HG02938 (cell line): ENCODE measurements around the gene FLCN.

Experiments used
- ATAC-seq: cut with Tn5 transposase; IDR thresholded peaks from one replicate; pipeline ENCODE4 v1.9.1; 2021; ENCODE audit warnings: mild to moderate bottlenecking, moderate library complexity; ENCODE audit not compliant: unreplicated experiment

The FLCN gene

DNA sequence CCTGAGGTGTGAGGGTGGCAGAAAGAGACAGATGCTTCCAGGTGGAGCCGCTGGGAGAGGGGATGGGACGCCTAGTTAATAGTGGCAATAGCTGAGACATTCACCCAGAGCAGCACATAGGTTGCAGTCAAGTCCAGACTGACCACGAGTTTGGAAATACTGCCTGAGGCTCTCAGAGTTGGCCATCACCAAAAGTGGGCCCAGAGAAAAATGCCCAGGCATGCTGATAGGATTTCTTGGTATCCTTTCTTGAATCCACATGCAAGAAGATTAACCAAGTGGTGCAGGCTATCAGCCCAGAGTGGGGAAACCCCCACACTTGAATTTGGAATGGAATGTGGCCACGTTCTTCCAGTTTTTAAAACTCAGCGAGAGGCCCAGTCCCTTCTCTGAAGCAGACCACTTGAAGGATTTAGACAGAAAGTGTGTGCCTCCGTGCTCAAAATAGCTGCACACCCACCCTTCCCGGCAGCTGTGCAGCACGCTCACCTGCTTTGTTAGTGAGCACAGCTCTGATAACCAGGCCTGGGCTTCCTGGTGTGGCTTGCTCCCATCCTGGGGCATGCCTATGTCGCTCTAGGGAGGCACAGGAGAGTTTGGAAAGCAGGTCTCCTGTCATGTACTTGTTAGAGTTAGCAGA, 66.5 kb downstream of the FLCN start:
- no peak for ATAC-seq

- no peak for ATAC-seq
These were observed 67.6 kb downstream of the FLCN start for GRCh38 chr17:17169396-17169795.

- no peak for ATAC-seq
These were observed 68.6 kb downstream of the FLCN start for GRCh38 chr17:17168401-17168800.

GRCh38 chr17:17167986-17168385, 69.0 kb downstream of the FLCN start:
- ATAC-seq = no peak

DNA sequence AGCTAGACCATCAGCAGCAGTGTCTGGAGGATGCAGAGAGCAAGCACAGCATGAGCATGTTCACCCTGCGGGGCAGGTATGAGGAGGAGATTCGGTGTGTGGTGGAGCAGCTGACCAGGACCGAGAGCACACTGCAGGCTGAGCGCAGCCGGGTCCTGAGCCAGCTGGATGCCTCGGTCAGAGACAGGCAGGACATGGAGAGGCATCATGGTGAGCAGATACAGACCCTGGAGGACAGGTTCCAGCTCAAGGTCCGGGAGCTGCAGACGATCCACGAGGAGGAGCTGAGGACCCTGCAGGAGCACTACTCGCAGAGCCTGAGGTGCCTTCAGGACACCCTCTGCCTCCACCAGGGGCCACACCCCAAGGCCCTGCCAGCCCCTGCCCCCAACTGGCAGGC, 69.6 kb downstream of the FLCN start:
- no peak for ATAC-seq

DNA sequence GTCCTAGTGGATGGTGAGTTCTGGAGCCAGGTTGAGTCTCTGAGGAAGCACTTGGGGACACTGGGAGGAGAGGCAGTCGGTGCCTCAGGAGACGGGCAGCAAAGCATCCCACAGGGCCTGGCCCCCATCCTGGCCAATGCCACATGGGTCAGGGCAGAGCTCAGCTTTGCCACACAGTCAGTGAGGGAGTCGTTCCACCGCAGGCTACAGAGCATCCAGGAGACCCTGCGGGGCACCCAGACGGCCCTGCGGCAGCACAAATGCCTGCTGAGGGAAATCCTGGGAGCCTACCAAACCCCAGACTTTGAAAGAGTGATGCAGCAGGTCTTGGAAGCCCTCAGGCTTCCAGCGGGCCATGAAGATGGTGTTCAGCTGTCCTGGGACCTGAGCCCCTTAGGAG, 70.5 kb downstream of the FLCN start:
- no peak for ATAC-seq

DNA sequence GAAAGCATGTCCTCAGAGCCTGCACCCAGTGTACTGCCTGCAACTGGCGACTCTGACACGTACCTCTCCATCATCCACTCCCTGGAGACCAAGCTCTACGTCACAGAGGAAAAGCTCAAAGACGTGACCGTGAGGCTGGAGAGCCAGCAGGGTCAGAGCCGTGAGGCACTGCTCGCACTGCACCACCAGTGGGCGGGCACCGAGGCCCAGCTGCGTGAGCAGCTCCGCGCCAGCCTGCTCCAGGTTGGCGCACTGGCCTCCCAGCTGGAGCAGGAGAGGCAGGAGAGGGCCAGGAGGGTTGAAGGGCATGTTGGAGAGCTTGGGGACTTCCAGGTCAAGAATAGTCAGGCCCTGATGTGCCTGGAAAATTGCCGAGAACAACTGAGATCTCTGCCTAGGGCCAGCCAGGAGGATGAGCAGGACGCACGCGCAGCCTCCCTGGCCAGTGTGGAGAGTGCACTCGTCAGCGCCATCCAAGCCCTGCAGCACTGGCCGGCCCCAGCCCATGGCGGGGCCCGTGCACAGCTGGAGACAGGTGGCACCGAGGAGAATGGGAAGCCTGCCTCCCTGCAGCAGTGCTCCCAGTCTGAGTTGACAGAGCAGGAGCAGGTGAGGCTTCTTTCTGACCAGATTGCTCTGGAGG, 71.2 kb downstream of the FLCN start:
- ATAC-seq = no peak

- ATAC-seq = no peak
These were observed 72.3 kb downstream of the FLCN start for GRCh38 chr17:17164676-17165075.

GRCh38 chr17:17164156-17164555, 72.8 kb downstream of the FLCN start:
- no peak for ATAC-seq
